T-helper 1 cell treated with Interleukin-12 subunit alpha and Interleukin-12 subunit beta and Interleukin-4 antibody, amounts not matched to agents 30 ng/mL and 1 ng/mL, for 36 hours (primary cell): ENCODE results near the gene STMN1. TPM values are rescaled to one million over a fixed set of nuclear protein-coding genes. Genes with fewer than 3 reads are reported as not detected.

Experiments
- intact Hi-C: fragments of 100-400 bp; cut with micrococcal nuclease; formaldehyde crosslinking; loops from one replicate; pipeline ENCODE4 v1.15.1; 2024
- total RNA-seq: library from RNA; stranded (reverse); gene quantifications from 2 replicates; pipeline ENCODE4 v1.2.3, GENCODE V29; 2022

STMN1 gene
- total RNA-seq, 1 donor from 2014 or later: 294 TPM

- intact Hi-C loops: loop anchor here (1.0 to 2.0 kb wide), 2 partner anchors 16 to 48 kb away; partner anchors contain the start of gene STMN1
Measured at GRCh38 chr1:25922056-25922970, 16.1 kb upstream of the STMN1 start.

DNA sequence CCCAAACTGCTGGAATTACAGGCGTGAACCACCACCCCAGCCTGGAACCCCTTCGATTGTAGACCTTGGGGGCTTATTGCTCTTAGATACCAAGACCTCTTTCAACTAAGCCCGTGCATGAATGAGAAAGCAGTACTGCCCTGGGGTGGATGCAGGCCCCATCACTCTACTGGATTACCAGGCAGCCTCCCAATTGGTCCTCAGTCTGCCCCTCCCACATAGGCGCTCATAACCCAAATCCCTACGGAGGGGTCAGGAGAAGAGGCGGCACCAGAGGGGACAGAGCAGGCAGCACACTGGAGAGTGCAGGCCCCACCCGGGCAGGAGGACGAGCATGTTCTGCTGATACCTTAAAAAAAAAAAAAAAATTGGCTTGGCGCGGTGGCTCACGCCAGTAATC is 12.4 kb upstream of the STMN1 start:
- intact Hi-C loops: no loop called here

- intact Hi-C loops: no loop called here
Measured at GRCh38 chr1:25917996-25918395, 11.8 kb upstream of the STMN1 start.

DNA sequence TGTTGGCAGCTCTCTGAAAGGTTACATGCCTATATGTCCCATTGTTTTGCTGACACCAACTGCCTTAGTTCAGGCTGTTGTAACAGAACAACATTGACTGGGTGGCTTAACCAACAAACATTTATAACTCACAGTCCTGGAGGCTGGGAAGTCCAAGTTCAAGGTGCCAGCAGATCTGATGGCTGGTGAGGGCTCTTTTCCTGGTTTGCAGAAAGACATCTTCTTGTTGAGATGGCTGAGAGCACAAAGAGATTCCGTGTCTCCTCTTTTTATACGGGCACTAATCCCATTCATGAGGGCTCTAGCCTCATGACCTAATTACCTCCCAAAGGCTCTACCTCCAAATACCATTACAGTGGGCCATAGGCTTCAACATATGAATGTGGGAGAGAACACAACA is 10.2 kb upstream of the STMN1 start:
- intact Hi-C loops: no loop called here

DNA sequence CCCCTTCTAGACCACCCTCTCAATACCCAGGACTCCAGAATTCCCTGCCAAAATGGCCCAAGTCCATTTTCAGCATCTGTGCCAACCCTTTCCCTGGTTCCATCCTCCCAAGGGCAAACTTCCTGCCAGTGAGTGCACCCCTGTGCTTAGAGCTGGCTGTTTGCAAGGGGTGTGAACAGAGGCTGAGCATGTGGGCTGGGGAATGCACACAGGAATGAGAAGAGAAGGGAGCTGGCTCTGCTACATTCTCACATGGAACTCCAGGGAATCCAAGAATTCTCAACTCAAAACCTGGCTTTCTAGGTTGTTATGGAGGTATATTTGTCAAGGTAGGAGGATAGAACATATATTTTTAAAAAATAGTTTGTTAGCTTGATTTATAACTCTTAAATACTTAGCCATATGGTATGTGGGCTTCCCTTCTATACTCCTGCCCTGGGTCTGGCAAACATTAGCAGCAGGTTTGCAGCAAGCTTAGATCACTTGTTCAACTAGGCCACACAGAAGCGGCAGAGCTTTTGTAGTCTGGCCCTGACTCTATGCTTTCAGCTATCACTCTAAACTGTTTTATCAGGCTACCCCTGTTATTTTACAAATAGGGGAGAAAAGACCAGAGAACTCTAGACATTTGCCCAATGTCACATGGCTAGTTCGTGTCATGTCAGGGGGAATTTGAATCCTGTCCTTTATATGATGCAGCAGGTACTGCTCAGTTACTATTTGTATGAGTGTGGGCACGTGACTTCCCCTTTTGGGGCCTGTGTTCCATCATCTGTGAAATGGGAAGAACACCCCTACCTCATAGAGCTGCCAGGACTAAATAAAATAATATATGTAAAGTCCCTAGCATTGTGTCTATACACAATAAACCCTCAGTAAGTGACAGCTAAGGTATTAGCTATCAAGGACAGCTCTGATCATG is 8.1 kb upstream of the STMN1 start:
- intact Hi-C loops: no loop called here

DNA sequence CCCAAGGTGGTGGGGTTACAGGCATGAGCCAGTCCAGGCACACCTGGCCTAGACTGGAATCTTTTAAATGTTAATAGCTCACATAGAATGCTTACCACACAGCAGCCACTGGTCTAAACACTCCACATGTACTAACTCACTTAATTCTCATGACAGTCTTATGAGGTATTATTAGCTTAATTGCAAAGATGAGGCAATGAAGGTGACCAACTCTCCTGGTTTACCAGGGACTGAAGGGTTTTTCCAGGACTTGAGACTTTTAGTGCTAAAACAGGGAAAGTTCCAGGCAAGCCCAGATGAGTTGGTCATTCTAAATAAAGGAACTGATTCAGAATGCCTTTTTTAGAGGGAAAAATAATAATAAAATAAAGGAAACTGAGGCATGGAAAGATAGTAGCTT is 7.0 kb upstream of the STMN1 start:
- intact Hi-C loops: no loop called here

DNA sequence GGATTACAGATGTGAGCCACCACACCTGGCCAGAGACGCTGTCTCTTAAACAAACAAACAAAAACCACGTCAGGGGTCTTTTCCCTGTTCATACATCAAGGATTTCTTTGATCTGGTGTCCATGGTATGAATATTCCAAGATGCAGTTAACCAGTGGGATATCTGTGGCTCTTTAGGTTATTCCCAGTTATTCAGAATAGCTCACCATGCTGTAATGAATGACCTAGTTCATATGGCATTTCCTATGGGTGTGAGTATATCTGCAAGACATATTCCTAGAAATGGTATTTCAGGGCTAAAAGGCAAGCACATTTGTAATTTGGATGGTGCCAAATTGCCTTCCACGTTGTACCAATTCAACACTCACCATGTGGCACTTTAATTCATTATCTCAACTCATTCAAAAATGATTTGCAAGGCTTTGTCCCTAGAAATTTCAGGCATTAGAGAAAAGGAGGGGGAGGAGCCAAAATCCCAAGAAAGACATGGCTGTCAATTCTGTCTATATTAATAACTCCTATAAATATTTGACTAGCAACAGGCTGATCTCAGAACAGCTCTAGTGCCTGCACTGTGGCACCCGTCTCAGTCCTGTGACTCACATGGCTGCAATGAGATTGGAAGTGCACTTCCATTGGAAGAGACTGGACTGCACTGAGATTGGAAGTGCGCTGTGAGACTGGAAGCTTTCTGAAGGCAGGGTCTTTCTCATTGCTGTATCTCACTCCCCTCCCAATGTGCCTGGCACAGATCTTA is 6.0 kb upstream of the STMN1 start:
- intact Hi-C loops: no loop called here

GRCh38 chr1:25911162-25911561 is 4.9 kb upstream of the STMN1 start:
- intact Hi-C loops: no loop called here

- intact Hi-C loops: loop anchor here (5.0 to 10.0 kb wide), 5 partner anchors 203 to 1267 kb away; partner anchors contain the start of genes CEP85, GPN2, PDIK1L and SRRM1
Measured at GRCh38 chr1:25909040-25909439, 2.8 kb upstream of the STMN1 start.

DNA sequence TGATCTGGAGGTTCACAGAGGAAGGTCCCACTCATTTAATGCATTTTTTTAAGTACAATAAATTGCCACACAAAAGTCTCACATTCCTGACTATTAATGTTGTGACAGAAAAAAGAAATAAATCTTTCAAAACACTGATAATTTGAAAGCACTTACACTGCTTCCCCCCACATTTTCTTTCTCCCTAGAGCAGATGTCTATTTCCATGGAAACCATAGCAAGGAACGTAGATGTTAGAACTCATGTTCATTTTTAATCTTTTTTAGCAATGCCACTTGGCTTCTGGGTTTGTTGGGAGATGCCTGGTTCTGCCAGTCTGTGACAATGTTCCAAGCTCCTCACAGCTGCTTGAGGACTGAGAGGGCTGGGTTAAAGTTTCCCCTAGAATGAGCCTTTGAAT is 1.9 kb upstream of the STMN1 start:
- intact Hi-C loops: loop anchor here (5.0 to 10.0 kb wide), 5 partner anchors 204 to 1266 kb away; partner anchors contain the start of genes CEP85, GPN2, PDIK1L and SRRM1

DNA sequence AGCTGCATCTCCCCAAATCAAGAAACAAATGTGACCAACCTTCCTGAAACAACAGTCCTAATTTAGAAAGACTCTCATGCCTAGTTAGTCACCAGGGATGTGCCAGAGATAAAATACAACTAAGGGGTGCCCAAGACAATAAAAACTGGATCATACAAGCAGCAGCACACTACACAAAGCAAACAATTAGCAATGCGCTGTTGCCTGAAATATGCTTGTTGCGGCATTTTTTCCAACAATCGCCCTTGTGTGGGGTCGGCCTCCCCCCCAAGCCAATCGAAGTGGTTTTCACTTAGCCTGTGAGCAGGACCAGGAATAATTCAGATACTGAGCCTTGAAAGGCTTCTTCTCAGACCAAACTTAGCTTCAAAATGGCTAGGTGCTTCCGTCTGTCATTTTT is 1.4 kb upstream of the STMN1 start:
- intact Hi-C loops: loop anchor here (5.0 to 10.0 kb wide), 5 partner anchors 205 to 1265 kb away; partner anchors contain the start of genes CEP85, GPN2, PDIK1L and SRRM1

- intact Hi-C loops: loop anchor here (1.0 to 10.0 kb wide), 7 partner anchors 16 to 1264 kb away; partner anchors contain the start of genes CEP85, GPN2, PDIK1L and SRRM1
Measured at GRCh38 chr1:25906644-25907300, 553 bp upstream of the STMN1 start.

DNA sequence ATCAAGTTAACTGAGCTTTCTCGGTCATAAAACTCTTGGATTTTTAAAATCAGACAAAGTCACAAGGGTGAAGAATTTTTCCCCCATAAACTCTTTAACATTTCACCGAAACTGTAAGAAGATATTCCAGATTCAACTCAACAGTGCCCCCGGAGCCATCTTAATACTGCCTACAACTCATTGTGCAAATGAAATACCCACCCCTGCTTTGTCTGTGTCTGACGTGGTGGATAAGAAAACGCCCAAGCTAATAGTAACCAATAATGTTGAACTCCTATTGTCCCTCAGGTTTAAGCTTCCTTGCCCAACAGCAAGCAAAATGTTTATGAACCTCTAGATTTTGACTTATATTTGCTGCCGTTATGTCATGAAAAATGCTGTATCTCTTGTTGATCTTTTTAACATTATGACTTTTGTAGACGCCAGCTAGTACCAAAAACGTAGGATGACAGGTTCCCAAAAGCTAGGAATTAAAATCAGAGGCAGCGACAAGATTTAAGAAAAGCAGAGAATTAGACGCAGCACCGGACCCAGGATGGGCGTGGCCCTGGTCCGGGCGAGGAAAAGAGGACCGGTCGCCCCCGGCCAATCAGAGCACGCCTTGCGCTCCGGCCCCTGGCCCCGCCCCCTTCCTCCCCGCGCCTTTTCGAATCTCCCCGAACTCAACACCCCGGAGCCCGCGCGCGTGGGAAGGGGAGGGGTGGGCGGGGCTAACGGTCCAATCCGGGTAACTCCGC is 1.1 kb downstream of the STMN1 start:
- intact Hi-C loops: loop anchor here (1.0 to 10.0 kb wide), 14 partner anchors 10 to 1868 kb away; partner anchors contain the start of genes AUNIP, CEP85, DHDDS and GPN2

DNA sequence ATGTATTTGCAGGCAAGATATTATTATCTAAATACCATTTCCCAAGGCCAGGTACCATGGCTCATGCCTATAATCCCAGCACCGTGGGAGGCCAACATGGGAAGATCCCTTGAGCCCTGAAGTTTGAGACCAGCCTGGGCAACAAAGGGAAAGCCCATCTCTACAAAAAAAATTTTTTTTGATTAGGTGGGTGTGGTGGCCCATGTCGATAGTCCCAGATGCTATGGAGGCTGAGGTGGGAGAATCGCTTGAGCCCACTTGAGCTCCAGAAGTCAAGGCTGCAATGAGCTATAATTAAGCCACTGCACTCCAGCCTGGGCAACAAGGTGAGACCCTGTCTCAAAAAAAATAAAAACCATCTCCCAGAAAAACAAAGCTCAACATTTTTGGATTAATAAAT is 2.2 kb downstream of the STMN1 start:
- intact Hi-C loops: loop anchor here (2.0 to 10.0 kb wide), 5 partner anchors 29 to 1869 kb away; partner anchors contain the start of genes GPN2, HMGN2, PAQR7 and STX12

GRCh38 chr1:25902462-25902861 is 3.8 kb downstream of the STMN1 start:
- intact Hi-C loops: loop anchor here (10.0 kb wide), 2 partner anchors 568 to 992 kb away; partner anchors contain the start of genes GPN2 and TMEM50A

- intact Hi-C loops: loop anchor here (10.0 kb wide), 2 partner anchors 565 to 995 kb away; partner anchors contain the start of genes GPN2 and TMEM50A
Measured at GRCh38 chr1:25900219-25900618, 6.0 kb downstream of the STMN1 start.

- intact Hi-C loops: loop anchor here (10.0 kb wide), 2 partner anchors 565 to 995 kb away; partner anchors contain the start of genes GPN2 and TMEM50A
Measured at GRCh38 chr1:25899792-25900191, 6.4 kb downstream of the STMN1 start.

DNA sequence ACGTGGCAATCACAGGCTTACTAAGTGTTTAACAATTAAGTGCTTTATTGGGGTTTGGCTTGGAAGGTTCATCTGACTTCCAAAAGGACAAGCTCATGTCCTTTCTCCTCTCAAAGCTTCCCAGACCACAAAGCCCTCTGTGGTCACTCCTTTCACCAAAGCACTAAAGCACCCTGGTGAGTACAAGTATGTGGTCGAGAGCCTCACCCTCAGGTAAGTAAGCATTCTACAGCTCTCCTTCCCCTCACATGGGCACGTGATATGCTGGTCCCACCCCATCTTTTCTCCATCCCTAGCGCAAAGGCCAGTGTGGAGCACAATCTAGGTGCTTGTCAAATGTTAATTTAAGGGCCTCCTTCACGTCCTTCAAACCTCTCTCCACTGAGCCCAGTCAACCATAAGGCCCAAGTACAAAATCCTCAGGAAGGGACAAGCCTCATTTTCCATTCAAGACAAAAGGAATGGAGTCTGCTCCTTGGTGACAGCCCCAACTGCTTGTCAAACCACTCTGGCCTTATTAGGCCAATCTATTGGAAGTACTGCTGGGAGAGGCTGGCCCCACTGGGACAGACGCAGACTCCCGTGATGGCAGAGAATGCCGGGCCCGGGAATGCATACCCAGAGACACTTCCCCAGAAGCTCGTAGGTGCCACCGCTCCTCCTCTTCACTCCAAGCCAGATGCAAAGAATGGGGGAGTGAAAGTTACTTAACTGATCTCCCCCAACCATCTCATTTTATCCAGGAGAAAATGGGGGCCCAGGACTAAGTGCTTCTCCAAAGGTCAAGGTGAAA is 7.8 kb downstream of the STMN1 start:
- intact Hi-C loops: no loop called here
